Head of caudate nucleus (tissue), 42 donors: ENCODE results near the gene CTNND2.

Experiments
- DNase-seq, 42 donors: peaks; one replicate each; pipeline versions ENCODE4 v3.0.0 to v3.0.0-alpha.2; 2020 to 2021; ENCODE audit warnings: mixed read lengths in 7 of 42
- intact Hi-C: fragments of 100-400 bp; cut with DNase I; formaldehyde crosslinking; loops from one replicate; pipeline ENCODE4 v1.15.0; 2022

Gene CTNND2

GRCh38 chr5:11560915-11561697 is 343.1 kb downstream of the CTNND2 start:
- intact Hi-C loops = no loop called here
- DNase-seq = no peak

- no peak for DNase-seq
- intact Hi-C loops = no loop called here
Measured at GRCh38 chr5:11557063-11557462, 347.2 kb downstream of the CTNND2 start.

DNA sequence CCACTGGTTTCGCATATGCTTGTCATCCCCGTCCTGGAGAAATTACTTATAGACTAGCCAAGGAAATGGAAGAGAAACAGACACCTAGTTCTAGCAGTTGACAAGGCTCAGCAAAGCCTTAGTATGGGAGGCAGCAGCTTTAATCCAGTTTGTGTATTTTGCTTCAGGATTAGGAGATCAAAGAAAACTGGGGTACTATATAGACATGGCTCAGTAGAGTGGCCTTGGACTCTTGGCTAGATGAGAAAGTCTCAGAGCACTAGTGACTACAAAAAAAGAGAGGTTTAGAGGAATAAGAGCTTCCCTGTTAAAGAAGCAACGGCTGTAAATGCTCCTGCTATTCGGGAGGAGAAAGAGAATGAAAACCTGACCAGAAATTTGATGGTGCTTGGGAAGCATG is 349.1 kb downstream of the CTNND2 start:
- no peak for DNase-seq
- intact Hi-C loops = no loop called here

DNA sequence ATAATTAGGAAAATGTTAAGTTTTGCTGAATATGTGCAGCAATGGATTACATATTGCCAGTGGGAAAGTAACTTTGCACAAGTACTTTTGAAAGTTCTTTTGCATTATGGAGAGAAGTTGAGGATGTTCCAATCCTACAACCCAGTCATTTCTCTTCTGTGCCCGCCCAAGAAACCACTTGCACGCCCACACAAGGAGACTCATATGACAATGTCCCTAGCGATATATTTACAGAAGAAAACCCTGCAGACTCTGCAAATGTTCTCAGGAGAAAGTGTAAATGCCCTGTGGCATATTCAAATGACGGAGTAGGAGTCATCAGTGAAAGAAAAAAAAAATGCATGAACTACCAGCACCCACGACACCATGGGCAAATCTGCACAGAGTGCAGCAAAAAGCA is 356.5 kb downstream of the CTNND2 start:
- peak in 2 of 42 donors; percentile 25 to 34 for DNase-seq
- intact Hi-C loops = no loop called here

DNA sequence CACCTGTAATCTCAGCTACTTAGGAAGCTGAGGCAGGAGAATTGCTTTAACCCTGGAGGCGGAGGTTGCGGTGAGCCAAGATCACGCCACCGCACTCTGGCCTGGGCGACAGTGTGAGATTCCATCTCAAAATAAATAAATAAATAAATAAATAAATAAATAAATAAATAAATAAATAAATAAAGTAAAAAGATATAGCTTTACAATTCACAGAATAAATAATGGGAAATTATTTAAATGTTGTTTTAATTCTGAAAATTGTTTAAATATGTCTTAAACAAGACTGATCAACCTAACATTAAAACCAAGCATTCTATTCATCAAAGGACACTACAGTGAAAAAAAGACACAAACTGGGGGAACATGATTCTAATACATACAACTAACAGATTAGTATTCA is 357.1 kb downstream of the CTNND2 start:
- intact Hi-C loops = no loop called here
- no peak for DNase-seq

GRCh38 chr5:11540112-11540511 is 364.1 kb downstream of the CTNND2 start:
- intact Hi-C loops = no loop called here
- no peak for DNase-seq

- peak in 14 of 42 donors; percentile 19 to 67 (median 39) for DNase-seq
- intact Hi-C loops = no loop called here
Measured at GRCh38 chr5:11531811-11532555, 372.3 kb downstream of the CTNND2 start.

DNA sequence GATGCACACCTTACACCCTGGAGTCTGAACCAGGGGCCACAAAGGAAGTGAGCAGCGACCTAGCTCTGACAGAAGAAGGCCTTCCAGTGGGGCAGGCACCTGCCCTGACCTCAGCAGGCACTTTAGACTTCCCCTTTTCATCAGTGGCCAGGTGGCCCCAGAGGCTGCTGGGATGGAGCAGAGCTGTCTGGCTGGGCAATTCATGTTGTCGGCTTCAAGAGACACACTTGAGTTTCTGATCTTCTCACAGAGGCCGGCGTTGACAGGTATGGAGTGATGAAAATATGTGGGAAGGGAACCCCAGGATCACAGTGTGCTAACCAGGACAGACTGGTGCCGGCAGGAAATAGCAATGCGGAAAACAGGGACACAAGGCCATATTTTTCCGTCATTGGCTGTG is 375.5 kb downstream of the CTNND2 start:
- DNase-seq = no peak
- intact Hi-C loops = no loop called here

DNA sequence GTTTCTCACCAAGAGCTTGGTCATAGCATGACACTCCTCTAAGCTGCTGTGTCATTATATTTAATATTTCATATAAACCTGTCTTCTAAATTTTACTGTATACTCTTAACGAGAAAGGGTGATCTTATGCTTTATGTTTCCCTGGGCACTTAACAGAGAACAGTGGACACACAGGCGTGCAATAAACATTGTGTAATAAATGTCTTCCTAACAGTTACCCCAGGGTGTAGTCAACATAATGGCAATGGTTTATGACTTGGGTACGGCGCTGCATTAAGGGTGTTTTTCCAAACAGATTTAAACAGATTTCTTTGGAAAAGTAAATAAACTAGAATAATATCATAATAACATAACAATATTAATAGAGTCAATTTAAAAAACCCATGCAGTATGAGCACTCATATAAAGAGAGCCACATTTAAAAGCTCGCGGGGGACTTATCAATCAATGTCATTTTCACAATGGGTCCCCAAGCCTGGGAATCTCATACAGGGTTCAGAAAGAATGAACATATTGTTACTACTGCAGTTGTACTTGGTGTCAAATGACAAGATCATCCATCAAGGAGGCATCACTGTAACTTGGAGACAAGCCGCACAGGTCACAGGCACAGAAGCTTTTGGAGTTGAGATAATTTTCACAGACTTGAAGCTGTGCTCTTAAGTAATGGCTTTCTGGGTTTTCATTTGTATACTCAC is 376.4 kb downstream of the CTNND2 start:
- no peak for DNase-seq
- intact Hi-C loops = no loop called here

GRCh38 chr5:11525020-11525419 is 379.2 kb downstream of the CTNND2 start:
- intact Hi-C loops = no loop called here
- DNase-seq = no peak

GRCh38 chr5:11524188-11524587 is 380.1 kb downstream of the CTNND2 start:
- intact Hi-C loops = no loop called here
- DNase-seq = peak in 7 of 42 donors; percentile 25 to 74 (median 42)

DNA sequence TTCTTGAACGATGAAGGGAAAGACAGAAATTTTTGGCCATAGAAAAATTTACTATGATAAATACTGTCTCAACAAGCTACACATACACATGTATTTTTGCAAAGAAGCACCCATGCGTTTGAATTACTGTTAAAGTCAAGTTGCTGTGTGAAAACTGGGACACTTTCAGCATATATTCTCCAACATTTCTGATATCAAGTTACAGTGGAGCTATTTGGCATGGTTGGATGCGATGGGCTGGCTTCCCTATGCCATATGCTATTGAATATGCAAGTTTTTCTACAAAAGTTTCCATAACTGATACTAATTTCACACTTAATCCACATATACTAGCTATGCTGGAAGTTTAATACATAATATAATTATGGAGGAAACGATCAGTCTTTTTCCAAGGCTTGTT is 381.4 kb downstream of the CTNND2 start:
- no peak for DNase-seq
- intact Hi-C loops = no loop called here

GRCh38 chr5:11520241-11520930 is 383.9 kb downstream of the CTNND2 start:
- intact Hi-C loops = no loop called here
- no peak for DNase-seq

DNA sequence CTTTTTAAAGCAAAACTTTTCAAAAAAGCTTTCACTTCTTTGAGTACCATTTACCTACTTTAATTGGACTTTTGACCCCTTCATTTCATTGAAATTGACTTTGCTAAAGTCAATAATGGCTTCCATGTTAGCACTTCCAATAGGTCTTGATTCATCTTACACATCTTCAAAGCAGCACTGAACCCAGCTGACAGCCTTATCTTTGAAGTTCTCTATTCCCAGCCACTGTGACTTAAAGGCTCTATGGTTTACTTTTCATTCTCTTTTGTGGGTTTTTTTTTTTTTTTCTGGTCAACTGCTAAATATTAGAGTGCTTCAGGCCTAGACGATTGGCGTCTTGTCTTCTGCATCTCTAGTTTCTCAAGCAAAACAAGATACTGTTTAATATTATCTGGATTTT is 385.0 kb downstream of the CTNND2 start:
- no peak for DNase-seq
- intact Hi-C loops = no loop called here

- no peak for DNase-seq
- intact Hi-C loops = no loop called here
Measured at GRCh38 chr5:11518676-11519075, 385.6 kb downstream of the CTNND2 start.

DNA sequence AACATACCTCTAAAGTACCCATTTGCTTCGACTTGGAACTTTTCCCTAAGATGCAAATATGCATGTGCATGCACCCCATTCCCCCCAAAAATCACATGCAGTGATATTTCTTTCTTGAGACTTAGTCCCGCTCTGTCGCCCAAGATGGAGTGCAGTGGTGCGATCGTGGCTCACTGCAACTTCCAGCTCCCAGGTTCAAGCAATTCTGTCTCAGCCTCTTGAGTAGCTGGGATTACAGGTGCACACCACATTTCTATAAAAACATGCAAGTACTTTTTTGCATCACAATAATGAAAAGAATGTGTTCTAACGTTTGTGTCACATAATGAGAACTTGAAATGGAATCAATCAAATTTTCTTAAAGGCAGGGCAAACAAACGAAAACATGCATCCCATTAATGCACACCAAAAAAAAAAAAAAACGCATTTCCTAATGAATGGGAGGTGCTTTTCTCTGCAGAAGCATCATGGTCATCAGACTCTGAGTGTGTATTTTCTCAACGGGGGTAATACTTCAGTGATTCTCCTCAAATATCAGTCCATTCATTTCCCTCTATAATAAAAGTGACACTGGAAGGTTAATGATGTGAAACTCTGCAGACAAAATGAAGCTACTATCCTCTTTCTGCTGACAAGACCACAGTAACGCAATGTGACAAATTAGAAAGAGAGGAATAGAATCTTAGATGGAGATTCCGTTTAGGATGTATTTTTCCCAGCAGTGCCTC is 389.4 kb downstream of the CTNND2 start:
- no peak for DNase-seq
- intact Hi-C loops = no loop called here

DNA sequence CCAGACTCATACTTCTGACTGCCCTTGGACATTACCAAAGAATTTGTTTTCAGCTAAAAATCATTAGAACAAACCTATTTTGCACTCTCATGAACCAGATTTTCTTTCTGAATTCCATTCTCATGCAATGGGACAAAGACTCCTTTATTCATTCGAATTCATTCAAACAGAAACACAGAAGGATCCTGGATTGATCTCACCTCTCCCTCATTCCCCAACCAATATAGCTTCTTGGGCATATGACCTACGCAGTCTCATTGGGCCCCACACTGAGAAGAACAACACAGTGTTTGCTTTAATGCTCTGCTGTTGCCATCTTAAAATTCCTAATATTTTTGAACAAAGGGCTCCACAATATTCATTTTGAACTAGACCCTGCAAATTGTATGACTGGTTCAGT is 392.4 kb downstream of the CTNND2 start:
- intact Hi-C loops = no loop called here
- no peak for DNase-seq

- intact Hi-C loops = no loop called here
- DNase-seq = no peak
Measured at GRCh38 chr5:11510889-11511288, 393.4 kb downstream of the CTNND2 start.

DNA sequence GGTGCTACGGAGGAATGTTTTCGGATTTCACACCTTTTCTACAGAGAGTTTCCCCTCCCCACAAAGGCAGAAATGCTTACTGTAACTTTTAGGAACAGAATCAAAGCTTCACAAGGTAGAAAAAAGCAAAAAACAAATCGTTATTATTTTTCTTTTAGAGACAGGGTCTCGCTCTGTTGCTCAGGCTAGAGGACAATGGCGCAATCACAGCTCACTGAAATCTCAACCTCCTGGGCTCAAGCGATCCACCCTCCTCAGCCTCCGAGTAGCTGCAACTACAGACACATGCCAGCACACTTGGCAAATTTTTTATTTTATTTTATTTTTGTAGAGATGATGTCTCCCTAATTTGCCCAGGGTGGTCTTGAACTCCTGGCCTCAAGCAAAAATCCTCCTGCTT is 394.5 kb downstream of the CTNND2 start:
- no peak for DNase-seq
- intact Hi-C loops = no loop called here
